GM19025 (cell line): ENCODE results near the gene TTF1.

ENCODE experiments used
- ATAC-seq: cut with Tn5 transposase; IDR thresholded peaks from one replicate; pipeline ENCODE4 v1.9.1; 2021; ENCODE audit warnings: mild to moderate bottlenecking, low read depth, moderate library complexity; ENCODE audit not compliant: unreplicated experiment

The TTF1 gene

DNA sequence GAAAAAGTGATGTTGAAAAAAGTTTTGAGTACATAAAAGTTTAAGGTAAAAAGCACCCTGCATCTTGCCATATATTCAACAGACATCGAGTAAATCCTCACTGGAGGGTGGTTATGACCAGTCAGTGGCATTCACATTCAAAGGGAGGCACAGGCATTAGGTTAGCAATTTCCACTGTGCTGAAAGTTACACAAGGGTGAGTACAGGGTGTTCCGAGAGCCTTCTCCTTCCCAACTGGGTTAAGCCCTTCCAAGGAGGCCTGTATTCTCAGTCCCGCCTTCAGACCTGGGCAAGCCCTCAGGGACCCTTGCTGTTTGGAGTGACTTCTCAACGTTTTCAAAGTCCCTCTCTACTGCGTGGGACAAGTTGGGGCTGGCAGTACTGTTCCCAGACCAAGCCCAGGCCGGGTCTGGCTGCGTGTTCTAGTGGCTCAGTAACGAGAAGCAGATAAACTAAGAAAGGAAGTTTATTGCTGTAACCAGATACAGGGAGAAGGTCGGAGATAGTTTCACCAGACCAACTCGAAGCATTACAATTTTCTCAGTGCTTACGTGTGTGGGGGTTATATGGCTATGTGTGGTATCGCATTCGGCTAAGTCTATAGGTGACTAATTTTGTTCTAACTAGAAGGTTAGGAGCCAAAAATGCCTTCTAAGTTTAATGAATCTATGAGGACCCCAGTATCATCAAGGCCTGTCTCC is 38.9 kb downstream of the TTF1 start:
- ATAC-seq = no peak

DNA sequence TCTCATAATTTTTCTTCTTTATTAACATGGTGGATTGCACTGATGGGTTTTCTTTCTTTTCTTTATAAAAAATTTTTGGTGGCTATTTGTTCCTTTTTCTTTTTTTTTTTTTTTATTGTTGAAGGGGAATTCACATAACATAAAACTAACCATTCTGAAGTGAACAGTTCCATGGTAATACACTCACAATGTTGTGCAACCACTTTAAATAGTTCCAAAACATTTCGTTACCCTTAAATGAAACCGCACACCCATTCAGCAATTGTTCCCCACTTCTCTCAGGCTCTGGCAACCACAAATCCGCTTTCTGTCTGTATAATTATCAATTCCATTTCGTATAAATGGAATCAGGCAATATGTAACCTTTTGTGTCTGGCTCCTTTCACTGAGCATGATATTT is 40.2 kb downstream of the TTF1 start:
- ATAC-seq = no peak

DNA sequence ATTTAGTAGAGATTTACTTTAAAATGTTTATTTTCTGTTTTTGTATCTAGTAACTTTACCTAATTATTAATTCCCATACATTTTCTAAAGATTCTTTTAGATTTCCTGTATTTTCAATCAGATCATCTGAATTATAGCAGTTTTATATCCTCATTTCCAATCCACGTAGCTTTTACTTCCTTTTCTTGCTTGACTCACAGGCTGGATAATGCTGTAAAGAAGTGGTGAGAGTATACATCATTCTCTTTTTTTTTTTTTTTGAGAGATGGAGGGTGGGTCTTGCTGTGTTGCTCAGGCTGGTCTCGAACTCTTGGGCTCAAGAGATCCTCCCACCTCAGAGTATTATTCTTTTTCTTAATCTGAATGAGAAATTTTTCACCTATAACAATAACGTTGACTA is 40.7 kb downstream of the TTF1 start:
- no peak for ATAC-seq

DNA sequence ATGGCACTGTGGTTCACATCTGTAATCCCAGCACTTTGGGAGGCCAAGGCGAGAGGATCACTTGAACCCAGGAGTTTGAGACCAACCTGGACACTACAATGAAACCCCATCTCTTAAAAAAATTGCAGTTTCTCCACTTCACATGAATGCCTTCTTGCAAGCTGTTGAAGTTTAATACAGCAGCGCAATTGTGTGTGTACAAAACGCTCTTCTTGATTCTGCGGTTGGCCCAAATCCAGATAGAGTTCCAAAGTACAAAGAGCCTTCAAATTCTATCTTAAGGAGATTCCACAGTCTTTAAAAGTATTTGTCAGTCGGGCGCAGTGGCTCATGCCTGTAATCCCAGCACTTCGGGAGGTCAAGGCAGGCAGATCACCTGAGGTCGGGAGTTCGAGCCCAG is 42.6 kb downstream of the TTF1 start:
- ATAC-seq = no peak

DNA sequence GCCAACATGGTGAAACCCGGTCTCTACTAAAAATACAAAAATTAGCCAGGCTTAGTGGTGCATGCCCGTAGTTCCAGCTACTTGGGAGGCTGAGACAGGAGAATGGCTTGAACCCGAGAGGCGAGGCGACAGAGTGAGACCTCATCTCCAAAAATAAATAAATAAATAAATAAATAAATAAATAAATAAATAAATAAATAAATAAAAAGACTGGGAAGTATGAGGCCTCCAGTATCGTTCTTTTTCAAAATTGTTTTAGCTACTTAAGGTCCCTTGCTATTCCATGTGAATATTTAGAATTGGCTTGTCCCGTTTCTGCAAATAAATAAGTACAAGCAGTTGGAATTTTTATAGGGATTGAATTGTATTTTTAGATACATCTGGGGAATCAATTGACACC is 48.9 kb downstream of the TTF1 start:
- no peak for ATAC-seq

DNA sequence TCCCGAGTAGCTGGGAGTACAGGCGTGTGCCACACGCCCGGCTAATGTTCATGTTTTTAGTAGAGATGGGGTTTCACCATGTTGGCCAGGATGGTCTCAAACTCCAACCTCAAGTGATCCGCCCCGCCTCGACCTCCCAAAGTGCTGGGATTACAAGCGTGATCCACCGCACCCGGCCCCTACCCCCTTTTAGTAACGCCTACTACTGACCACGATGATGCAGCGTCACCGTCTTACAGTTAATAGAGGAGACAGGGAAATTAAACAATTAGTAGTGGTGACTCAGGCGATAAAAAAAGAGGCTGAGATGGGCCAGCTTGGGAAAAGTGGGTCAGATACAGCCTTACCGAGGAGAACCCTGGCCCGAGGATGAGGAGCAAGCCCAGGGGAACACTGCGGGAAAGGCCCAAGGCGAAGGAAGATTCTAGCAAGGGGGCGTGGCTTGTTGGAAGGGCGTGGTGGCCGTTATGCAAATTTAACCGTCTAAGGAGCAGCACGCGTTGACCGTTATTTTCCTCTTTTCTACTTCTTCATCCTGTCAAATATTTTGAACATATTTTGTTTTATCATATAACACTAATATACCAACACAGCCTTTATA is 50.2 kb downstream of the TTF1 start:
- no peak for ATAC-seq

DNA sequence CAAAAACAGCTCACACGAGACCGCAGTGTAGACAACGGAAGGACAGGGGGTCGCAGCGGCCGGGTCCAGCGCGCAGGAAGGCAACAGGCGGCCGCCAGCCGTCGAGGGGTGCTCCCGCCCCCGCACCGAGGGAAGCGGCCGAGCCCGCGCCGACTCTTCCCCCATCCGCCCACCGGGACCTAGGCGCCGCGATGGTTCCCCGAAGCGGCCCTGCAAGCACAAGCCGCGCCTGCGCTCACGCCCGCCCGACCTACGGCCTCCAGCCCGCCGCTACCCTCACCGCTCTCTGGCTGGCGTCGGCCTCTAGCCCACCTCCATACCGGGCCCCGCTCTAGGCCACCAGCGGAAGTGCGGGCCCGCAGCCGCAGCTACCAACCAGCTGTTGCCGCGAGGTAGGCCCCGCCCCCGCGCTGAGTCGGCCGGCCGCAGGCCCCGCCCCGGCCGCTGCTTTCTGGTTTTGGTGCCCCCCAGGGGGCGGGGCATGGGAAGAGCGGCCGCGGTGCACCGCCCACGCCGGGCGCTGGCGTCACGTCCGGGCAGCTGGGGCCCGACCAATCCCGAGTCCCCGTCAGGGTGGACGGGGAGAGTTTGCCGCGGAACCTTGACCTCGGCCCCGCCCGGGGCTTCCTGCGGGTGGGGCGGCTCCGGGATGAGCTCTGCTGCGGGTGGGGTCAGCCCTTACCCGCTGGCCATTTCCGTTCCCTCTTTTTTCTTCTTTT is 51.8 kb downstream of the TTF1 start, which contains the start of gene SETX:
Gene SETX, minus strand, starts transcription at position 350 of the 719 bp plus-strand sequence. CDS start 5,558 bp downstream, outside the sequence.
- peak; percentile 88 for ATAC-seq

DNA sequence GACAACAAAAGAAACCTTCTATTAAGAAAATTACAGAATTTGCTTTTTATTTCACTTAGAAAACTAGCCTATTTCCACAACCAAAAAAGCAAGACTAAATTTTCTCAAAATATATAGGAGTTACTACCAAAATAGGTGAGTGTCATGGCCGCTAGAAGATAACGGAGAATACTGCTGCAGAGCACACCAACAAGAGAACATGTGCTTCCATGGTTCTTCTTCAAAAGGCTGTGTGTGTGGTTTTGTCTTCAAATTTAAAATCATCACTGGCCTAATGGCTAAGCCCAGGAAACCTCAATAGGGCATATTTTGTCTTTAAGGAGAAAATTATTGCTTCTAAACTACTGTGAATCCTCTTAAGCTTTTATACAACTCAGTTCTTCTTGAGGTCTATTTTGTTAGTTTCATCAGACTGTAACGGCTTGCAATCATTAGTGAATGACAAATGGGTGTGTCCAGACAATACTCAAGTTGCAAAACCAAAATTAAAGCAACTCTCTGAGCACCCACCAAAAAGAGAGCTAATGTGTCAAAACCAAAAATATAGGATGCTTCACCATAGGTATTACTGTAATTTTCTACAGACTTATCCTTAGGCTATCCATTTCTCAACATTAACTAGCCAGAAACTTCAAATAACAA is 55.1 kb downstream of the TTF1 start:
- no peak for ATAC-seq

DNA sequence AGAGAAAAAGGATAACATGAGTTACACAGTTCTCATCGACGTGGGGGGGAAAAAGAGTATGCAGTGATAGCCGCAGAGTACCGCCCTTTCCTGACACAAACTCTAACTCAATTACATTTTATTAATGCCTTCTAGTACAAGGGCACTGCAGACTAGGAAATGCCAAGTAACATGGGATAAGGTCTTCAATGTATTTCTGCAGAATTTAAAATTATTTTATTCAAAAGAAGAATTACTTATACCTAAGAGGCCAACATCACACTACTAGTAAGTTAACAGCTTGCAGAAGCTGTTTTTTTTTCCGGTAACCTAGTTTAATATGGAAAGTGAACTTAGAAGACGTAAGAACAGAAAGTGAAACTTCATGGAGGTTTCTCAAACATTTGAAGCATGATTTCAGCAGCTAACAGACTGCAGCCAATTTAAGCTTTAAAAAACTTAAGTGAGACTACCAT is 55.8 kb downstream of the TTF1 start:
- ATAC-seq = no peak

DNA sequence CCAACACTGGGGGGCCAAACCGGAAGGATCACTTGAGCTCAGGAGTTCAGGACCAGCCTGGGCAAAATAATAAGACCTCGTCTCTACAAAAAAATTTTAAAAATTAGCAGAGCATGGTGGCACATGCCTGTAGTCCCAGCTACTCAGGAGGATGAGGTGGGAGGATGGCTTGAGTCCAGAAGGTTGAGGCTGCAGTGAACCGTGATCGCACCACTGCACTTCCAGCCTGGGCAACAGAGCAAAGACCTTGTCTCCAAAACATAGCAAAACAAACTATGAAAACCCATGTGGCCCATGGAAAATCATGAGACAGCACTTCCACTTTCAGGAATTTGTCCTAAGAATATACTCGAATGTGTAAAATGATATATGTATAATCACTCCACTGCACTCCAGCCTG is 58.0 kb downstream of the TTF1 start:
- ATAC-seq = no peak

DNA sequence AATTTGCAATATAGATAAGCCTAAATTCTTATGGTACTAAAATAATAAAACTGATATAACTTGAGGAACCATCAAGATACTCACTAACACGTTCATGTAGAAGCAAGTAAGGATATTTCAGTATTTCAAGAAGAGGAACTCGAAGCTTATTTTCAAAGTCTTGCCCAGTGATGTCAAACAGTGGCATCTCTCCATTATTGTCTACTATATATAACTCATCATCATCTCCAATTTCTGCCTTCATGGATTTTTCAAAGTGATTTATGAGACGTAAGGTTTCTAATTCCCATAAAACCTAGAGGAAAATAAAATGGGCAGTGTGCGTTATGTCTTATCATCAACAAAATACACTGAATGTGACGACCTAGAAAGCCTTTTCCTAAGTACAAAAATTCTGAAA is 60.5 kb downstream of the TTF1 start:
- no peak for ATAC-seq

DNA sequence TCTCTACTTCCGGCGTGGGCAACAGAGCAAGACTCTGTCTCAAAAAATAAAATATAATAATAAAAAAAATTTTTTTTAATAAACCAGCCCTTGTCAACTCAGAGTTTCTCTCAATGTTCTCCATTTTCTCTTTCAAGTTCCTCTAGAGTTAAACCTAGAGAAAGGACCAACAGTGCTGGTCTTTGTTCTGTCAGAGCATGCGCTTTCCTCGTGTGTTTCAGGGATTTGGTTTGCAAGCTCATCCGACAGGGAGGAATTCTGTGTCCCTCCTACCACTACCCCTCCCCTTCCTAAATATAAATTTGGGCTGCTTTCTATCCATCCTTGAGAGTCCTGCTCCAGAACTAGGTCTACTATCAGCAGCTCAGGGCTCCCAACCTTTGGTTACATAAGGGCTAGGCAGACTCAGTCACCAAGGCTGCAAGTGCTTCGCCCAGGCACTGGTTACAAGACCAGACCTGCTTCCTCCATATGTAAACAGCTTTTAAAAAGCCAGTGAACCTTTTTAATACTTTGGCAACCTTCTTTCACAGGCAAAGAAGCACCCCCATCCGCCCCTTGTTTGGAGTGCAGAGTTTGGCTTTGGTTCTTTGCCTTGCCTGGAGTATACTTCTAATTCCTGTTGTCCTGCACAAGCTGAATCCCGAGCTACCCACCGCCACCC is 65.3 kb downstream of the TTF1 start:
- no peak for ATAC-seq

DNA sequence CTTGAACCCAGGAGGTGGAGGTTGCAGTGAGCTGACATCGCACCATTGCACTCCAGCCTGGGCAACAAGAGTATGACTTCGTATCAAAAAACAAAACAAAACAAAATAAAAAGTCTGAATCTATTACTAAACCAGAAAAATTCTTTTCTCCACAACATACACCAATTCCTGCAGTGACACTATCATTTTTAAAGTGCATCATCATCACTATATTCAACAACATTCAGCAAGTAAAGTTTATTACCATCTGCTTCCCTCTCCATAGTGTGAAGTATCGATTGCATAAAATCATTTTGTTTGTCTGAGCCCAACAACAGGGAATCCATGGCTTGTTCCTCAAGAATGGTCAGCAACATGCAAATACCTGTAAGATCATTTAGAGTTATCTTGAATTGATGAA is 72.3 kb downstream of the TTF1 start:
- ATAC-seq = no peak

DNA sequence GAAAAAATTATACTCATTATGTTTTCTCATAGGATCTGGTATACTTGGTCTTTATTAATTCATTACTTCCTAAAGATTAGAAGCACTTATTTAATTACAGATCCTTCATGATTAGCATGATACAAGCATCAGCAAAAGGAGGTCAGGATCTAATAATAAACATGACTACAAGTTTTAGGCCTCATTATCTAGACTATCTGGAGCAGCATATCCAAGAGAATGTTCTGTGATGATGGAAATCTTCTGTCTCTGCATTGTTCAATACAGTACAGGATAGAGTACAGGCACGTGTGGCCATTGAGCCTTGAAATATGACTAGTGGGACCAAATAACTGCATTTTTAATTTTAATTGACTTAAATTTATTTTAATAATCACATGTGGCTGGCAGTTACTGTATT is 73.1 kb downstream of the TTF1 start:
- no peak for ATAC-seq

DNA sequence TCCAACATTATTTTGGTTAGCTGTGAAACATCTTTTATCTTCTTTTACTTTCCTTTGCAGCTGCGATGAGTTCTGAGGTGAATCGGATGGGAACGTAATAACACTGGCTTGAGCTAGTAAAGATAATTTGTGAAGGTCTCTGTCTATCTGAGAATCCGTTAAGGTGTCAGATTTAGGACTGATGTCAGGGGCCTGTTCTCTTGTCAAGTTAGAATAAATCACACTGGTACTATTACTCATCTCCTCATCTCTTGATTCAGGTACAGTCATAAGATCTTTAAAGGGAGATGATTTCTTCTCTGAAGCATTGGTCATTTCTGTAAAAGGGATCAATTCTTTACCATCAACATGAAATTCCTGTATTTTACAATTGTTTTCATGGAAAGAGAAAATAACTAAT is 78.1 kb downstream of the TTF1 start:
- ATAC-seq = no peak

DNA sequence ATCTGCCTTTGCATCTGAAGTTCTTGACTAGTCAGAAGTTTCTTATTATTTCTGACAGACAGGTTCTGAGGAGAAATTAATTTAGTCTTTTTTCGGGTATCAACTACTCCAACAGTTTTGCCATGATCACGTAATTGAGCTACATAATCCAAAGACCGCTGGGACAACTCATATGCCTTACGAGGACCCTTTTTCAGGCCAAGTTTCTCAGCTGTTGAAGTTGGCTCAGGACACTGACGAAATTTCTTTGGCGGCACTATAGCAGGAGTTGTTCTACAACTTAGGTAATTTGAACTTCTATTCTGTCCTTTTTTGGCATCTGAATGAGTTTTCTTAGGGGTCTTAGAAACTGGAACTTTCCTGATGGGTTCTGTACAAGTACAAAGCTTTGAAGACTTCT is 79.1 kb downstream of the TTF1 start:
- ATAC-seq = no peak
